ENCODE data around the gene VPS13D.

- TF ChIP-seq CTCF (conservative IDR thresholded peaks at IDR 0.05 in 1 of 2, IDR thresholded peaks at IDR 0.05 in 1 of 2; ENCODE audit: extremely low read depth in 1 of 2, insufficient read depth in 1 of 2, low read depth in 1 of 2, low read length in 2 of 2), result no peak
- no peak for TF ChIP-seq EZH2 (IDR thresholded peaks at IDR 0.05; ENCODE audit: borderline replicate concordance, low read length)
Observed at GRCh38 chr1:12294076-12294475, 64.2 kb downstream of the VPS13D start.

Measured in mammary epithelial cell (primary cell).